ENCODE data around the gene MARK2. TPM values are rescaled to one million over a fixed set of nuclear protein-coding genes. Genes with fewer than 3 reads are reported as not detected.

MARK2 gene
- total and polyA plus RNA-seq, 2 of the 8 experiments (the other 6 are each of a cell fraction or from before 2014, with no cell fraction given): 19.3 to 58.5 TPM

- TF ChIP-seq, protein P1, sequence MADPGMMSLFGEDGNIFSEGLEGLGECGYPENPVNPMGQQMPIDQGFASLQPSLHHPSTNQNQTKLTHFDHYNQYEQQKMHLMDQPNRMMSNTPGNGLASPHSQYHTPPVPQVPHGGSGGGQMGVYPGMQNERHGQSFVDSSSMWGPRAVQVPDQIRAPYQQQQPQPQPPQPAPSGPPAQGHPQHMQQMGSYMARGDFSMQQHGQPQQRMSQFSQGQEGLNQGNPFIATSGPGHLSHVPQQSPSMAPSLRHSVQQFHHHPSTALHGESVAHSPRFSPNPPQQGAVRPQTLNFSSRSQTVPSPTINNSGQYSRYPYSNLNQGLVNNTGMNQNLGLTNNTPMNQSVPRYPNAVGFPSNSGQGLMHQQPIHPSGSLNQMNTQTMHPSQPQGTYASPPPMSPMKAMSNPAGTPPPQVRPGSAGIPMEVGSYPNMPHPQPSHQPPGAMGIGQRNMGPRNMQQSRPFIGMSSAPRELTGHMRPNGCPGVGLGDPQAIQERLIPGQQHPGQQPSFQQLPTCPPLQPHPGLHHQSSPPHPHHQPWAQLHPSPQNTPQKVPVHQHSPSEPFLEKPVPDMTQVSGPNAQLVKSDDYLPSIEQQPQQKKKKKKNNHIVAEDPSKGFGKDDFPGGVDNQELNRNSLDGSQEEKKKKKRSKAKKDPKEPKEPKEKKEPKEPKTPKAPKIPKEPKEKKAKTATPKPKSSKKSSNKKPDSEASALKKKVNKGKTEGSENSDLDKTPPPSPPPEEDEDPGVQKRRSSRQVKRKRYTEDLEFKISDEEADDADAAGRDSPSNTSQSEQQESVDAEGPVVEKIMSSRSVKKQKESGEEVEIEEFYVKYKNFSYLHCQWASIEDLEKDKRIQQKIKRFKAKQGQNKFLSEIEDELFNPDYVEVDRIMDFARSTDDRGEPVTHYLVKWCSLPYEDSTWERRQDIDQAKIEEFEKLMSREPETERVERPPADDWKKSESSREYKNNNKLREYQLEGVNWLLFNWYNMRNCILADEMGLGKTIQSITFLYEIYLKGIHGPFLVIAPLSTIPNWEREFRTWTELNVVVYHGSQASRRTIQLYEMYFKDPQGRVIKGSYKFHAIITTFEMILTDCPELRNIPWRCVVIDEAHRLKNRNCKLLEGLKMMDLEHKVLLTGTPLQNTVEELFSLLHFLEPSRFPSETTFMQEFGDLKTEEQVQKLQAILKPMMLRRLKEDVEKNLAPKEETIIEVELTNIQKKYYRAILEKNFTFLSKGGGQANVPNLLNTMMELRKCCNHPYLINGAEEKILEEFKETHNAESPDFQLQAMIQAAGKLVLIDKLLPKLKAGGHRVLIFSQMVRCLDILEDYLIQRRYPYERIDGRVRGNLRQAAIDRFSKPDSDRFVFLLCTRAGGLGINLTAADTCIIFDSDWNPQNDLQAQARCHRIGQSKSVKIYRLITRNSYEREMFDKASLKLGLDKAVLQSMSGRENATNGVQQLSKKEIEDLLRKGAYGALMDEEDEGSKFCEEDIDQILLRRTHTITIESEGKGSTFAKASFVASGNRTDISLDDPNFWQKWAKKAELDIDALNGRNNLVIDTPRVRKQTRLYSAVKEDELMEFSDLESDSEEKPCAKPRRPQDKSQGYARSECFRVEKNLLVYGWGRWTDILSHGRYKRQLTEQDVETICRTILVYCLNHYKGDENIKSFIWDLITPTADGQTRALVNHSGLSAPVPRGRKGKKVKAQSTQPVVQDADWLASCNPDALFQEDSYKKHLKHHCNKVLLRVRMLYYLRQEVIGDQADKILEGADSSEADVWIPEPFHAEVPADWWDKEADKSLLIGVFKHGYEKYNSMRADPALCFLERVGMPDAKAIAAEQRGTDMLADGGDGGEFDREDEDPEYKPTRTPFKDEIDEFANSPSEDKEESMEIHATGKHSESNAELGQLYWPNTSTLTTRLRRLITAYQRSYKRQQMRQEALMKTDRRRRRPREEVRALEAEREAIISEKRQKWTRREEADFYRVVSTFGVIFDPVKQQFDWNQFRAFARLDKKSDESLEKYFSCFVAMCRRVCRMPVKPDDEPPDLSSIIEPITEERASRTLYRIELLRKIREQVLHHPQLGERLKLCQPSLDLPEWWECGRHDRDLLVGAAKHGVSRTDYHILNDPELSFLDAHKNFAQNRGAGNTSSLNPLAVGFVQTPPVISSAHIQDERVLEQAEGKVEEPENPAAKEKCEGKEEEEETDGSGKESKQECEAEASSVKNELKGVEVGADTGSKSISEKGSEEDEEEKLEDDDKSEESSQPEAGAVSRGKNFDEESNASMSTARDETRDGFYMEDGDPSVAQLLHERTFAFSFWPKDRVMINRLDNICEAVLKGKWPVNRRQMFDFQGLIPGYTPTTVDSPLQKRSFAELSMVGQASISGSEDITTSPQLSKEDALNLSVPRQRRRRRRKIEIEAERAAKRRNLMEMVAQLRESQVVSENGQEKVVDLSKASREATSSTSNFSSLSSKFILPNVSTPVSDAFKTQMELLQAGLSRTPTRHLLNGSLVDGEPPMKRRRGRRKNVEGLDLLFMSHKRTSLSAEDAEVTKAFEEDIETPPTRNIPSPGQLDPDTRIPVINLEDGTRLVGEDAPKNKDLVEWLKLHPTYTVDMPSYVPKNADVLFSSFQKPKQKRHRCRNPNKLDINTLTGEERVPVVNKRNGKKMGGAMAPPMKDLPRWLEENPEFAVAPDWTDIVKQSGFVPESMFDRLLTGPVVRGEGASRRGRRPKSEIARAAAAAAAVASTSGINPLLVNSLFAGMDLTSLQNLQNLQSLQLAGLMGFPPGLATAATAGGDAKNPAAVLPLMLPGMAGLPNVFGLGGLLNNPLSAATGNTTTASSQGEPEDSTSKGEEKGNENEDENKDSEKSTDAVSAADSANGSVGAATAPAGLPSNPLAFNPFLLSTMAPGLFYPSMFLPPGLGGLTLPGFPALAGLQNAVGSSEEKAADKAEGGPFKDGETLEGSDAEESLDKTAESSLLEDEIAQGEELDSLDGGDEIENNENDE (IDR thresholded peaks at IDR 0.05; ENCODE audit: insufficient replicate concordance, low read length): no peak
- 0 out of 4 replicates have a peak, but pooled peaks of 1 of the 2 experiments have one; percentile 3 for TF ChIP-seq RAD21 (IDR thresholded peaks at IDR 0.05 in 1 of 2, conservative IDR thresholded peaks at IDR 0.05 in 1 of 2; ENCODE audit: low read depth in 2 of 2, low read length in 2 of 2)
These were observed at the start of gene MARK2 (continued) for GRCh38 chr11:63838678-63839507.
